CD4-positive, CD25-positive, alpha-beta regulatory T cell (primary cell): ENCODE measurements around the gene DUSP9. TPM values are rescaled to one million over a fixed set of nuclear protein-coding genes. Genes with fewer than 3 reads are reported as not detected.
"Not testable (repeated sequence)": the region's sequence is repeated elsewhere in the genome, so short reads cannot be mapped to it uniquely, and the experiment has no call there.

Source experiments
- ATAC-seq, 2 donors: fragments of 150-1000 bp; cut with Tn5 transposase; one replicate each; pipeline ENCODE4 v1.10.0; 2021; ENCODE audit warnings: low read depth in 2 of 2, moderate number of reproducible peaks in 2 of 2, moderate library complexity in 1 of 2
- DNase-seq, 3 donors: peaks; one replicate each; pipeline versions ENCODE4 v3.0.0 to v3.0.0-alpha.2; 2012 to 2022; ENCODE audit warnings: mixed read lengths in 1 of 3
- H3K27ac ChIP-seq: one replicate; pipeline ENCODE4 v1.7.0; 2013; ENCODE audit warnings: mild to moderate bottlenecking, low read length; ENCODE audit not compliant: insufficient read depth, poor library complexity, severe bottlenecking
- H3K27me3 ChIP-seq: one replicate; pipeline ENCODE4 v1.7.0; 2013; ENCODE audit warnings: low read length; ENCODE audit not compliant: control insufficient read depth, insufficient read depth
- H3K36me3 ChIP-seq: one replicate; pipeline ENCODE4 v1.7.0; 2013; ENCODE audit warnings: mild to moderate bottlenecking, low read length, moderate library complexity; ENCODE audit not compliant: control insufficient read depth, insufficient read depth
- H3K4me1 ChIP-seq: 2 replicates; pipeline ENCODE4 v1.7.0; 2013; ENCODE audit warnings: mild to moderate bottlenecking, low read length; ENCODE audit not compliant: insufficient read depth, control insufficient read depth, poor library complexity, severe bottlenecking
- H3K4me3 ChIP-seq: one replicate; pipeline ENCODE4 v1.7.0; 2013; ENCODE audit warnings: low read depth, mild to moderate bottlenecking, low read length, moderate library complexity
- H3K9me3 ChIP-seq, 2 experiments: 1 replicate in 1 of 2; 2 replicates in 1 of 2; pipeline ENCODE4 v1.7.0; 2013; ENCODE audit warnings: low read length in 2 of 2, mild to moderate bottlenecking in 1 of 2, moderate library complexity in 1 of 2; ENCODE audit not compliant: control insufficient read depth in 2 of 2
- H3K27ac Mint-ChIP-seq, 3 donors: one replicate each; pipeline ENCODE4 v1.8.0; 2020 to 2022; ENCODE audit warnings: mild to moderate bottlenecking in 3 of 3, mixed read lengths in 3 of 3, moderate library complexity in 2 of 3
- H3K27me3 Mint-ChIP-seq: one replicate; pipeline ENCODE4 v1.8.0; 2022; ENCODE audit warnings: mild to moderate bottlenecking, mixed read lengths
- H3K36me3 Mint-ChIP-seq: one replicate; pipeline ENCODE4 v1.8.0; 2020; ENCODE audit warnings: mixed read lengths
- H3K4me1 Mint-ChIP-seq, 4 donors: one replicate each; pipeline ENCODE4 v1.8.0; 2020 to 2022; ENCODE audit warnings: mixed read lengths in 4 of 4, mild to moderate bottlenecking in 1 of 4
- H3K4me3 Mint-ChIP-seq, 4 donors: one replicate each; pipeline ENCODE4 v1.8.0; 2020 to 2022; ENCODE audit warnings: mild to moderate bottlenecking in 4 of 4, mixed read lengths in 4 of 4, moderate library complexity in 3 of 4
- H3K9me3 Mint-ChIP-seq, 7 donors: one replicate each; pipeline ENCODE4 v1.8.0; 2020 to 2022; ENCODE audit warnings: mixed read lengths in 7 of 7, mild to moderate bottlenecking in 3 of 7, moderate library complexity in 2 of 7
- polyA plus RNA-seq, 4 donors: library from polyadenylated mRNA; unstranded; fragments of 300-500 nt; fragmentation: Illumina TruSeq; gene quantifications; one replicate each; pipeline ENCODE4 v1.2.3, GENCODE V29; 2021
- total RNA-seq: library from RNA; stranded (reverse); gene quantifications from one replicate; pipeline ENCODE4 v1.2.3, GENCODE V29; 2022

Gene DUSP9
- total and polyA plus RNA-seq, 5 donors from 2014 or later: not detected

GRCh38 chrX:153692611-153693156 is 45.7 kb downstream of the DUSP9 start:
- no peaks in the 10 kb centered on the region for H3K36me3 ChIP-seq
- no peak overlapping the region for H3K4me3 ChIP-seq
- H3K27me3 Mint-ChIP-seq: peaks cover 8% of the 10 kb centered on the region
- H3K27ac ChIP-seq: no peak overlapping the region
- H3K36me3 Mint-ChIP-seq: peaks cover 5% of the 10 kb centered on the region
- DNase-seq (no peak), ATAC-seq (no peak)
- no peaks in the 10 kb centered on the region for H3K27me3 ChIP-seq
- no peaks in the 10 kb centered on the region for H3K9me3 ChIP-seq
- H3K4me3 Mint-ChIP-seq: no peak overlapping the region
- peaks cover 0 to 2% (median 0%) of the 10 kb centered on the region in 4 donors for H3K4me1 Mint-ChIP-seq
- no peaks in the 10 kb centered on the region for H3K9me3 Mint-ChIP-seq
- H3K27ac Mint-ChIP-seq: no peak overlapping the region
- no peaks in the 10 kb centered on the region for H3K4me1 ChIP-seq

GRCh38 chrX:153693216-153694086 is 46.4 kb downstream of the DUSP9 start:
- Histone ChIP-seq H3K27me3 (no peaks in the 10 kb centered on the region), H3K9me3 (no peaks in the 10 kb centered on the region), H3K27ac (no peak overlapping the region), H3K4me3 (no peak overlapping the region), H3K36me3 (no peaks in the 10 kb centered on the region), H3K4me1 (no peaks in the 10 kb centered on the region)
- DNase-seq (no peak), ATAC-seq (no peak)
- H3K9me3 Mint-ChIP-seq: no peaks in the 10 kb centered on the region
- no peak overlapping the region for H3K27ac Mint-ChIP-seq
- H3K4me1 Mint-ChIP-seq: peaks cover 0 to 2% (median 0%) of the 10 kb centered on the region in 4 donors
- H3K36me3 Mint-ChIP-seq: peaks cover 9% of the 10 kb centered on the region
- no peak overlapping the region for H3K4me3 Mint-ChIP-seq
- H3K27me3 Mint-ChIP-seq: peaks cover 8% of the 10 kb centered on the region

GRCh38 chrX:153694256-153694655 is 47.3 kb downstream of the DUSP9 start:
- not testable (repeated sequence) for H3K4me3 ChIP-seq, H3K36me3 Mint-ChIP-seq, H3K36me3 ChIP-seq, H3K4me3 Mint-ChIP-seq, H3K27ac Mint-ChIP-seq, H3K9me3 ChIP-seq, H3K27me3 ChIP-seq, DNase-seq, H3K27me3 Mint-ChIP-seq, H3K27ac ChIP-seq, H3K4me1 ChIP-seq, ATAC-seq, H3K9me3 Mint-ChIP-seq, H3K4me1 Mint-ChIP-seq

- no peak for ATAC-seq
- DNase-seq: no peak
- no peak overlapping the region for H3K27ac ChIP-seq
- H3K9me3 ChIP-seq: no peaks in the 10 kb centered on the region
- no peak overlapping the region for H3K4me3 Mint-ChIP-seq
- H3K9me3 Mint-ChIP-seq: no peaks in the 10 kb centered on the region
- H3K4me1 Mint-ChIP-seq: peaks cover 0 to 2% (median under 1%) of the 10 kb centered on the region in 4 donors
- H3K36me3 ChIP-seq: peaks cover 2% of the 10 kb centered on the region
- no peaks in the 10 kb centered on the region for H3K27me3 ChIP-seq
- no peak overlapping the region for H3K4me3 ChIP-seq
- no peaks in the 10 kb centered on the region for H3K4me1 ChIP-seq
- H3K36me3 Mint-ChIP-seq: peaks cover 9% of the 10 kb centered on the region
- peaks cover 7% of the 10 kb centered on the region for H3K27me3 Mint-ChIP-seq
- no peak overlapping the region for H3K27ac Mint-ChIP-seq
These were observed 47.8 kb downstream of the DUSP9 start for GRCh38 chrX:153694687-153695270.

GRCh38 chrX:153696100-153696499 is 49.1 kb downstream of the DUSP9 start:
- ATAC-seq (no peak), DNase-seq (no peak)
- Histone ChIP-seq H3K36me3 (peaks cover 6% of the 10 kb centered on the region), H3K4me3 (no peak overlapping the region), H3K9me3 (no peaks in the 10 kb centered on the region), H3K4me1 (no peaks in the 10 kb centered on the region), H3K27ac (no peak overlapping the region), H3K27me3 (no peaks in the 10 kb centered on the region)
- Mint-ChIP-seq H3K36me3 (peaks cover 9% of the 10 kb centered on the region), H3K27me3 (peaks cover 2% of the 10 kb centered on the region), H3K4me3 (no peak overlapping the region), H3K4me1 (peaks cover 0 to 2% (median under 1%) of the 10 kb centered on the region in 4 donors), H3K9me3 (no peaks in the 10 kb centered on the region), H3K27ac (peak overlapping the region in 1 of 3 donors; percentile 20)

- not testable (repeated sequence) for H3K27me3 Mint-ChIP-seq, DNase-seq, H3K27ac ChIP-seq, H3K4me3 Mint-ChIP-seq, H3K36me3 Mint-ChIP-seq, H3K4me1 ChIP-seq, H3K27ac Mint-ChIP-seq, ATAC-seq, H3K27me3 ChIP-seq, H3K36me3 ChIP-seq, H3K9me3 ChIP-seq, H3K4me3 ChIP-seq, H3K9me3 Mint-ChIP-seq, H3K4me1 Mint-ChIP-seq
These were observed 49.5 kb downstream of the DUSP9 start for GRCh38 chrX:153696538-153696937.

- H3K27ac ChIP-seq, H3K27ac Mint-ChIP-seq, H3K9me3 ChIP-seq, H3K4me1 Mint-ChIP-seq, H3K4me3 ChIP-seq, H3K36me3 ChIP-seq, H3K27me3 ChIP-seq, DNase-seq, H3K27me3 Mint-ChIP-seq, H3K4me1 ChIP-seq, H3K36me3 Mint-ChIP-seq, H3K4me3 Mint-ChIP-seq, H3K9me3 Mint-ChIP-seq, ATAC-seq: not testable (repeated sequence)
These were observed 50.2 kb downstream of the DUSP9 start for GRCh38 chrX:153696986-153697722.
